ENCODE data around the gene CFAP54.

Gene CFAP54

DNA sequence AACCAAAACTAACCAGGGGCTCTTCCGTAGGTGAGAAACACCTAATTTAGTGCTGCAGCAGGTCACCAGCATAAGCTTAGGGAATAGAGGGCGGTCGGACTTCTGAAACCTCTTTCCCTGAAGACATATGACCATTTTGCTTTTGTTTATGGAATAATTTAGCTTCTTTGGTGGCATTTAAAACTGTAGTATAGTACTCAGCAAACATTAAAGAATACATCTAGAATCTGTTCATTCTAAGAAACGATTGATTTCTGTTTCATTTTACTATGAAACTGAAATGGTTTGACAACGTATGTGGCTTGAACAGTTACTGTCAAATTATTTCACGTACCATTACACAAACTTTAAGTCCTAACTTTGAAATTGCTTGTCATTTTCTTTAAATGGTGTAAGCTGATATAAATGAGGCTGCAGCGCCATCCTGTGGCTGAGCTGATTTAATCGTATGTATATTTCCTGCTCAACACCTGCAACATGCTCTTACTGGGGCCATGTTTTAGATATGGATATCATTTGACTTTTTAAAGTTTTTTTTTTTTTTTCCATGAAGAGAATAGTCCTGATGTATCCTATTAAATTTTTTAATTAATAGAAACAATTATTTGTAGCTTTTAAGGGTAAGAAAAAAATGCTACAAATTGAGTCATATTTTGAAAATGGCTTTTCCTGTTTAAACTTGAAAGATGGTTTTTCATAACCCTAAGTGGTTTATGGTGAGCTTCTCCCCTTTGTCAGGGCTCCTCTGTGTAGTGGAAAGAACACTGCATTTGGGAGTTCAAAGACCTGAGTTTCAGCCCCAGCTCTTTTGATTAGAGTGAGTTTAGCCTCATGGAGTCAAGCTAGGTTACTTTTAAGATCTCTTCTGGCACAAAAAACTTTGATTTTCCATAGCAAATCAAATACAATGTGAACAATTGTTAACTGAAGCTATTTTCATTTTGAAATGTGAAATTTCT is 27.4 kb downstream of the CFAP54 start:
- no peaks in the 10 kb centered on the region for H3K9me3 ChIP-seq (ENCODE audit: control insufficient read depth, insufficient read depth, low read length)
- WGBS (ENCODE audit: insufficient coverage, insufficient read length) = no CpG with 5 or more reads among the region's 8 CpGs
- no peaks in the 10 kb centered on the region for H3K4me1 ChIP-seq (ENCODE audit: control insufficient read depth, insufficient read depth, low read length)
- no peaks in the 10 kb centered on the region for H3K27me3 ChIP-seq (ENCODE audit: control insufficient read depth, insufficient read depth, low read length)
- H3K36me3 ChIP-seq (ENCODE audit: control insufficient read depth, insufficient read depth, low read length) = no peaks in the 10 kb centered on the region
- no peak for DNase-seq (ENCODE audit: low read depth, low spot score)
- H3K4me3 ChIP-seq (ENCODE audit: low read length) = no peak overlapping the region
- no peak overlapping the region for H3K27ac ChIP-seq (ENCODE audit: low read length)

DNA sequence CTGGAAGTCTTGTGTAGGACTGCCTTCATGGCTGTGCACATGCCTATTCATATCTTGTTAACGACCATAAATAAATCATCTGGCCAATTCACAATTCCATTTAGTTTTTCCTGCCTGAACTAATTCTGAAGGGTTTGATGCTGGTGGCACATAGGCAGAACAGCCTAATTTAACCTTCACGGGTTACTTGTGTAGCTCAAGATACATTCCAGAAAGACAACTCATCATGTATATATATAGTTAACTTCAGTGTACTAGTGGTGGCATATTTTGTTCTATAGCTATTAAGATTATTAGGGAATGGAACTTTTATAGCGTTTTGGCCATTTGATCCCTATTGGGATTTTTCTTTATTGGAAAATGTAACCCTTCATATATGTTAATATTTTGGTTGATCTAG is 31.4 kb downstream of the CFAP54 start:
- Histone ChIP-seq H3K27me3 (ENCODE audit: control insufficient read depth, insufficient read depth, low read length) (no peaks in the 10 kb centered on the region), H3K9me3 (ENCODE audit: control insufficient read depth, insufficient read depth, low read length) (no peaks in the 10 kb centered on the region), H3K27ac (ENCODE audit: low read length) (no peak overlapping the region), H3K4me1 (ENCODE audit: control insufficient read depth, insufficient read depth, low read length) (no peaks in the 10 kb centered on the region), H3K36me3 (ENCODE audit: control insufficient read depth, insufficient read depth, low read length) (no peaks in the 10 kb centered on the region), H3K4me3 (ENCODE audit: low read length) (no peak overlapping the region)
- WGBS (ENCODE audit: insufficient coverage, insufficient read length) = no CpG with 5 or more reads among the region's 3 CpGs
- no peak for DNase-seq (ENCODE audit: low read depth, low spot score)

DNA sequence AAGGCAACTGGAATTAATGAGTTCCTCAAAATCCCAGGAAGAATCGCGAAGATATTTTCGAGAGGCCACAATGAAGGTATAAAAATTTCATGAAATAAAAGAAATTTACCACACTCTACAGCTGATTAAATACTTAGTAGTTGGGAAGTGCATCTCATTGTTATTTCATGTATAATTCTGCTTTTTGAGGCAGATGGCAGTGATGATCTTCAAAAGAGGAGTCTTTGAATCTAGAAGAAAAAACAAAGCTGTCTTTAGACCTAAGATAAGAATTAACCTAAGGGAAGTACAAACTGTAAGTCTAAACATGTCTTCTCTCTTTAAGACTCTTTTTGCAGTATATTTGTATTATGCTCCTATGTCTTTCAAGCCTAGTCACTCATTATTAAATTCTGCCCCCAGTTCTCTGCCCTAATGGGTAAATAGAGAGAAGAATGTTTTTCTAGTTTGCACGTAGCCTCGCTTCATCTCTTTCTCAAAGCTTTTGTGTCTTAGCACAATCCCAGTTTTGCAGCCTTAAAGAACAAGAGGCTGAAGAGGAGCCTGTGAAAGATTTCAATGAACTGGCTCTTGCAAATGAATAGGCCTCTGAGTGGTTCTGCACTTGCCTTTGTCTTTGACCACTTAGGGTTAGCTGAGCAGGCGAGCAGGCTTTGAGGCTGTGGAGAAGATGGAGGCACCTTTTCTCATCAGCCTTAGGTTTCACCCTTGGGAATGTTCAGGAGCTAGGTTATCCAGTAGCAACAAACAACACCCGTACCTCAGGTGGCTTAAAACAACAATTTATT is 32.7 kb downstream of the CFAP54 start:
- DNase-seq (ENCODE audit: low read depth, low spot score) = no peak
- no peaks in the 10 kb centered on the region for H3K27me3 ChIP-seq (ENCODE audit: control insufficient read depth, insufficient read depth, low read length)
- no peaks in the 10 kb centered on the region for H3K4me1 ChIP-seq (ENCODE audit: control insufficient read depth, insufficient read depth, low read length)
- H3K9me3 ChIP-seq (ENCODE audit: control insufficient read depth, insufficient read depth, low read length) = no peaks in the 10 kb centered on the region
- H3K27ac ChIP-seq (ENCODE audit: low read length) = no peak overlapping the region
- H3K36me3 ChIP-seq (ENCODE audit: control insufficient read depth, insufficient read depth, low read length) = no peaks in the 10 kb centered on the region
- no peak overlapping the region for H3K4me3 ChIP-seq (ENCODE audit: low read length)
- WGBS (ENCODE audit: insufficient coverage, insufficient read length) = no CpG with 5 or more reads among the region's 7 CpGs

DNA sequence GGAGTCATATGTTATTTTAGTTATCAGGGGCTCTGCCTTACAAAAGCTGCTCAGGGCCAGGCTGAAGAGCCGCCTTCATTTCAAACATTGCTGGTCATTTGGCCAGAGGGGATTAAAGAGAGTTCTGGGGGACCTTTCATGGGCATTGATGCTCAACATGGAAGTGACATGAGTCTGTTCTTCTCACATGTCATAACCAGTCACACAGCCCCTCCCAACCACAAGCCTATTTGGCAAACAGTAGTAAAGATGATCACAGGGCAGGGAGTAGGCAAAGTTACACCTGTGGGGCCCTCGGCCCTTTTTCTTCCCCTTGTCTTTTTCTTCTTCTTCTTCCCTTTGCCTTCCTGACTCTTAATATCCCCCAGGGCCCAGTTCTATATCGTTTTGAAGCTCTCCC is 33.3 kb downstream of the CFAP54 start:
- Histone ChIP-seq H3K4me1 (ENCODE audit: control insufficient read depth, insufficient read depth, low read length) (no peaks in the 10 kb centered on the region), H3K9me3 (ENCODE audit: control insufficient read depth, insufficient read depth, low read length) (no peaks in the 10 kb centered on the region), H3K27me3 (ENCODE audit: control insufficient read depth, insufficient read depth, low read length) (no peaks in the 10 kb centered on the region), H3K4me3 (ENCODE audit: low read length) (no peak overlapping the region), H3K36me3 (ENCODE audit: control insufficient read depth, insufficient read depth, low read length) (no peaks in the 10 kb centered on the region), H3K27ac (ENCODE audit: low read length) (no peak overlapping the region)
- WGBS (ENCODE audit: insufficient coverage, insufficient read length) = no CpG with 5 or more reads among the region's 3 CpGs
- no peak for DNase-seq (ENCODE audit: low read depth, low spot score)

DNA sequence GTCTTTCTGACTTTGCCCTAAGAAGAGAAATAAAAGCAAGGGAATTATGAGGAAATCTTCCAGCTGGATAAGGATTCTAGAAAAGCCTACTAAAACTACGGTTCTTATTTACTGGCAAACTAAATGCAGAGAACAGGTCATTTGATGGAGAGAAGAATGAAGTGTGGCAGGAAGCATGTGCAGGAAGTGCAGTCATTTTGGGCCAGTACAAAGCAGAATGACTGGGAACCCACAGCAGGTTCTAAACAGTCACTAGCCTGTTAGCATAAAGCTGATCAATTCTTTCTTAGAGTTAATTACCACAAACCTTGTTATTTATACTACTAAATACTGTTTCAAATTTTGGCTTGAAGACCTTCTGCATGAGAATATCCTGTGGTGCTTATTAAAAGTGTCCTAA is 36.7 kb downstream of the CFAP54 start:
- no CpG with 5 or more reads among the region's 1 CpG for WGBS (ENCODE audit: insufficient coverage, insufficient read length)
- no peak for DNase-seq (ENCODE audit: low read depth, low spot score)
- H3K9me3 ChIP-seq (ENCODE audit: control insufficient read depth, insufficient read depth, low read length) = no peaks in the 10 kb centered on the region
- no peaks in the 10 kb centered on the region for H3K27me3 ChIP-seq (ENCODE audit: control insufficient read depth, insufficient read depth, low read length)
- no peak overlapping the region for H3K4me3 ChIP-seq (ENCODE audit: low read length)
- no peaks in the 10 kb centered on the region for H3K4me1 ChIP-seq (ENCODE audit: control insufficient read depth, insufficient read depth, low read length)
- no peak overlapping the region for H3K27ac ChIP-seq (ENCODE audit: low read length)
- no peaks in the 10 kb centered on the region for H3K36me3 ChIP-seq (ENCODE audit: control insufficient read depth, insufficient read depth, low read length)

DNA sequence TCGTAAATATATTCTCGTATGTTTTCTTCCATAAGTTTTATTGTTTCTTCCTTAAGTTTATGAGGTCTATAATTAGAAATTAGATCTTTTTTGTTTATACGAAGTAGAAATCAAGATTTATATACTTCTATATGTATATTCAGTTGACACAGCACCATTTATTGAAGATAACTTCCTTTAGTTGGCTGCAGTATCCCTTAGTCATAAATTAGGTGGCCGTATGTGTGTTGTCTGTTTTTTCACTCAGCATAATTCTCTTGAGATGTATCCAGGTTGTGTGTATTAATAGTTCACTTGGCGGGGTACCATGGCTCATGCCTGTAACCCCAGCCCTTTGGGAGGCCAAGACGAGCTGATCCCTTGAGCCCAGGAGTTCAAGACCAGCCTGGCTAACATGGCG is 40.5 kb downstream of the CFAP54 start:
- no peaks in the 10 kb centered on the region for H3K4me1 ChIP-seq (ENCODE audit: control insufficient read depth, insufficient read depth, low read length)
- H3K27me3 ChIP-seq (ENCODE audit: control insufficient read depth, insufficient read depth, low read length) = no peaks in the 10 kb centered on the region
- H3K36me3 ChIP-seq (ENCODE audit: control insufficient read depth, insufficient read depth, low read length) = no peaks in the 10 kb centered on the region
- no peak overlapping the region for H3K4me3 ChIP-seq (ENCODE audit: low read length)
- no peak overlapping the region for H3K27ac ChIP-seq (ENCODE audit: low read length)
- DNase-seq (ENCODE audit: low read depth, low spot score) = no peak
- H3K9me3 ChIP-seq (ENCODE audit: control insufficient read depth, insufficient read depth, low read length) = no peaks in the 10 kb centered on the region
- no CpG with 5 or more reads among the region's 7 CpGs for WGBS (ENCODE audit: insufficient coverage, insufficient read length)

DNA sequence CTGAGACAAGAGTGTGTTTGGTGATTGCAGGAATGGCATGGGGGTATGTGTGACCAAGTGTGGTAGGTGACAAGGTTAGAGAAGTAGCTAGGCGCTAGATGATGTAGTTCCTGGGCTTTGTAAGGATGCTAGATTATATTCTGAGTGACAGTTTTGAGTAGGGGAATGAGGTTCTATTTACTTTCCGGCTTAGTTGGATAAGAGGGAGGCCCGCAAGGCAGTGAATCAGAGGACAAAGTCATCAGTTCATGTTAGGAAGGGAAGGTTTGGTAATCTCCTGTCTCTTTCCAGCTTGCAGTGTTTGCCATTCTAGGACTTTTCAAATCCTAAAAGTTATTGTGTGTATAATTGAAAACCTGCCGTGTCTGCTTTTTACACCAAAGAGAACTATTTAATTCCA is 45.0 kb downstream of the CFAP54 start:
- Histone ChIP-seq H3K27me3 (ENCODE audit: control insufficient read depth, insufficient read depth, low read length) (no peaks in the 10 kb centered on the region), H3K9me3 (ENCODE audit: control insufficient read depth, insufficient read depth, low read length) (no peaks in the 10 kb centered on the region), H3K36me3 (ENCODE audit: control insufficient read depth, insufficient read depth, low read length) (no peaks in the 10 kb centered on the region), H3K4me1 (ENCODE audit: control insufficient read depth, insufficient read depth, low read length) (no peaks in the 10 kb centered on the region), H3K4me3 (ENCODE audit: low read length) (no peak overlapping the region), H3K27ac (ENCODE audit: low read length) (no peak overlapping the region)
- no peak for DNase-seq (ENCODE audit: low read depth, low spot score)
- WGBS (ENCODE audit: insufficient coverage, insufficient read length) = no CpG with 5 or more reads among the region's 4 CpGs

DNA sequence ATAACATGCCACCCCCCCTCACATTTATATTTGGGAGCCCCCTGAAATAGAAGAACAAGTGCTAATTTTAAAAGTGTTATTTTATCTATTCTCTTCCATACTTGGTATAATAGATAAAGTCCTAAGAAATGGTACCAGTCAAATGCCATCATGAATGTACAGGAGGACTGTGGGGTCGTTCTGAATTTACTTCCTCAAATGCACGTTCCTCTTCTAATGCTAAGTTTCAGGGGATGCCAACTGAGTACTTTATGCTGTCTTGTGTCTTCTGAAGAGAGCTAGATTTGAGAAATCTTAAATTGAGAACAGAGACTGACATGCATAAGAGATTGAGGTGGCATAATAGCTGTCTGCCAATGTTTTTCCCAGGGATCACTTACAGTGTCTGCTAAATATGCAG is 59.0 kb downstream of the CFAP54 start:
- H3K4me3 ChIP-seq (ENCODE audit: low read length) = no peak overlapping the region
- no CpG with 5 or more reads among the region's 2 CpGs for WGBS (ENCODE audit: insufficient coverage, insufficient read length)

DNA sequence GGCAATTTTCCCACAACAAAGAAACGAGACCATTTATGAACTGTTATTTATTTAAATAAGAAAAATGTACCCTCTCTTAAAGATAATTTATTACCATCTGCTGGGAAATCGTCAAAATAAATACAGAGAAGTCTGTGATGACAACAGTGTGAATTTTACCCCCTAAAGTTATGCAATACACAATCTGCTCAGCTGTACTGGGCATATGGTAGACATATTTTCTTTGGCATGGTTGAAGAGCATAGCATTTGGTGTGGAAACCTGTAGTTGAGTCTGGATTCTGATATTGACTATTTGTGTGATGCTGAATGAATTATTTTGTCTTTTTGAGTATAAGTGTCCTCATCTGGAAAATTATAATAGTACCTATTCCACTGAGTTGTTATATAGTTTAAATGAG is 60.0 kb downstream of the CFAP54 start:
- no CpG with 5 or more reads among the region's 2 CpGs for WGBS (ENCODE audit: insufficient coverage, insufficient read length)

More for the DNA sequence above, 59.0 kb downstream of the CFAP54 start:
- H3K27me3 ChIP-seq (ENCODE audit: control insufficient read depth, insufficient read depth, low read length) = no peaks in the 10 kb centered on the region
- no peaks in the 10 kb centered on the region for H3K9me3 ChIP-seq (ENCODE audit: control insufficient read depth, insufficient read depth, low read length)
- DNase-seq (ENCODE audit: low read depth, low spot score) = no peak
- no peak overlapping the region for H3K27ac ChIP-seq (ENCODE audit: low read length)
- no peaks in the 10 kb centered on the region for H3K4me1 ChIP-seq (ENCODE audit: control insufficient read depth, insufficient read depth, low read length)
- no peaks in the 10 kb centered on the region for H3K36me3 ChIP-seq (ENCODE audit: control insufficient read depth, insufficient read depth, low read length)

DNA sequence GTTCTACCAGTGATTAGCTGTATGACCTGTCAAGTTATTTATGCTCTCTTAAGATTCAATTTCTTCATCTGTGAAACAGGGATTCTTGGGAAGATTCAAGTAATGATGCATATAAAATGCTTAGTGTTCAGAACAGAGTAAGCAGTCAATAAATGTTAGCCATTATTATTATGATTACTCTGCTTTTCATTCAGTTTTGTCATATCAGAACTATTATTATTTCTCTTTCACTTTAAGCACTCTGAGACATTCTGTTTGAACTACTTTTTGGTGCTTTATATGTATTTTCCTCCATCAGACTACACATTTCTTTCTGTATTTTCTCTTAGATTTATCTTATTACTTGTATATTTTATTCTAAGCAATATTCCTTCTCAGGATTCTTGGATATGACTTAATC is 81.2 kb downstream of the CFAP54 start:
- no peaks in the 10 kb centered on the region for H3K4me1 ChIP-seq (ENCODE audit: control insufficient read depth, insufficient read depth, low read length)
- no peaks in the 10 kb centered on the region for H3K36me3 ChIP-seq (ENCODE audit: control insufficient read depth, insufficient read depth, low read length)
- DNase-seq (ENCODE audit: low read depth, low spot score) = no peak
- no peak overlapping the region for H3K27ac ChIP-seq (ENCODE audit: low read length)
- H3K4me3 ChIP-seq (ENCODE audit: low read length) = no peak overlapping the region
- no peaks in the 10 kb centered on the region for H3K27me3 ChIP-seq (ENCODE audit: control insufficient read depth, insufficient read depth, low read length)
- no peaks in the 10 kb centered on the region for H3K9me3 ChIP-seq (ENCODE audit: control insufficient read depth, insufficient read depth, low read length)

More for the DNA sequence above, 60.0 kb downstream of the CFAP54 start:
- no peaks in the 10 kb centered on the region for H3K4me1 ChIP-seq (ENCODE audit: control insufficient read depth, insufficient read depth, low read length)
- H3K27me3 ChIP-seq (ENCODE audit: control insufficient read depth, insufficient read depth, low read length) = no peaks in the 10 kb centered on the region
- H3K9me3 ChIP-seq (ENCODE audit: control insufficient read depth, insufficient read depth, low read length) = no peaks in the 10 kb centered on the region
- H3K27ac ChIP-seq (ENCODE audit: low read length) = no peak overlapping the region
- H3K4me3 ChIP-seq (ENCODE audit: low read length) = no peak overlapping the region
- H3K36me3 ChIP-seq (ENCODE audit: control insufficient read depth, insufficient read depth, low read length) = no peaks in the 10 kb centered on the region
- DNase-seq (ENCODE audit: low read depth, low spot score) = no peak

All from iPS DF 6.9 (cell line).